ENCODE results near the gene ITGBL1. TPM values are rescaled to one million over a fixed set of nuclear protein-coding genes. Genes with fewer than 3 reads are reported as not detected.

ITGBL1 gene, protein sequence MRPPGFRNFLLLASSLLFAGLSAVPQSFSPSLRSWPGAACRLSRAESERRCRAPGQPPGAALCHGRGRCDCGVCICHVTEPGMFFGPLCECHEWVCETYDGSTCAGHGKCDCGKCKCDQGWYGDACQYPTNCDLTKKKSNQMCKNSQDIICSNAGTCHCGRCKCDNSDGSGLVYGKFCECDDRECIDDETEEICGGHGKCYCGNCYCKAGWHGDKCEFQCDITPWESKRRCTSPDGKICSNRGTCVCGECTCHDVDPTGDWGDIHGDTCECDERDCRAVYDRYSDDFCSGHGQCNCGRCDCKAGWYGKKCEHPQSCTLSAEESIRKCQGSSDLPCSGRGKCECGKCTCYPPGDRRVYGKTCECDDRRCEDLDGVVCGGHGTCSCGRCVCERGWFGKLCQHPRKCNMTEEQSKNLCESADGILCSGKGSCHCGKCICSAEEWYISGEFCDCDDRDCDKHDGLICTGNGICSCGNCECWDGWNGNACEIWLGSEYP
- 5.0 TPM for total RNA-seq

DNA sequence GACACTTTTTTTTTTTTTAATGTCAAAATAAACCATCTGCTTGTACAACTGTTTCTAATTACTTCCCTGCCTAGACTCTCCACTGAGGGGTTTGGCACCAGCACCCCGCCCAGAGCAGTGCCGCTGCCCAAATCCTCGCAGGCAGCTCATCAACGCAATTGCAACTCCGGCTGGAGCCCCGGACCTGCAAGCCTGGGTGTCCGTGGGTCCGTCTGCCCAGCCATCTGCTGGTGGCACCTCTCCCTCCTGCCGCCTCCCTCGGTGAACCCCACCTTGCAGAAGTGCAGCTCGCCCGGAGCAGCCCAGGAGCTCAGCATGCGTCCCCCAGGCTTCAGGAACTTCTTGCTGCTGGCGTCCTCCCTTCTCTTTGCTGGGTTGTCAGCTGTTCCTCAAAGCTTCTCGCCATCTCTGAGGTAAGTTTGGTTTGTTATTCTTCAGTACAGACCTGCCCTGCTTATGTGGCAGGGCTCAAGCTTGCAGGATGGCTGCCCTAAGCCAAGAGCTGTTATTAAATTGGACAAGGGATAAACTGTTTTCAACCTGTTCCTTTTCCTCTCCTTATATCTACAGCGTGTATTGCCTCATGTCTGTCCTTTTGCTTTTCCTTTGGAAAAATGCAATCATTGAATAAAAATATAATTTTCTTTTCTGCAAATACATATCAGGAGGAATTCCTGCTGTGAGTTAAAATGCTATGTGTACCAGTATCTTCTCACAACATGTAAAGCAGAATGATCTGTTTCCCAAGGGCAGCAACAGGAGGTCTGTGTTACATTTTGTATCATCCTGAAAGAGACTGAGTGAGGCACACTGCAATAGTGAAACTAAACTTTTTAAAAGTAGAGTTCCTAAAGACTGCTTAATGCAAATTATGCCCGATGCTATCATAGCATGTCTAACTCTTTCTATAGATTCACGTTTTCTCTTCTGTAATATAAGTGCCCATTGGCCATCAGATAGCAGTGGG is at the start of gene ITGBL1:
Gene ITGBL1 (plus strand): TSS at position 157 of the 967 bp plus-strand sequence. CDS start 159 bp downstream, at position 316.
- no peak for DNase-seq

DNA sequence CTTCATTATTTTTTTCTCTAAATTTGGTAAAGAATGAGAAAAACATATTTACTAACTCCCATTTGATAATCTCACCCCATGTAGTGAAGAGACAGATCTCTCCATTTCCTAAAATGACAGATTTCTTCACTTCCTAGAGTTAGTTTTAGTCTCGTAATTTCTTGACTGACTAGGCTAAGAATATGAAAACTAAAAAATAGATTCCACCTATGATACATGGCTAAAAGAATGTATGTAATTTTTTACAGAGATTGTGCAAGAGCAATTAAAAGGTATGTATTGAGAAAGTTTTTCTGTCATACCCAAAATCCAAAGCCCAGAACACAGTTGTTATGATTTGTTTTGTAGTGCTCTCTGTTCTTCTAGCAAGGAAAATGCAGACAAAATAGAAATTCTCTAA is 45.7 kb upstream of the ITGBL1 start:
- DNase-seq, result no peak

DNA sequence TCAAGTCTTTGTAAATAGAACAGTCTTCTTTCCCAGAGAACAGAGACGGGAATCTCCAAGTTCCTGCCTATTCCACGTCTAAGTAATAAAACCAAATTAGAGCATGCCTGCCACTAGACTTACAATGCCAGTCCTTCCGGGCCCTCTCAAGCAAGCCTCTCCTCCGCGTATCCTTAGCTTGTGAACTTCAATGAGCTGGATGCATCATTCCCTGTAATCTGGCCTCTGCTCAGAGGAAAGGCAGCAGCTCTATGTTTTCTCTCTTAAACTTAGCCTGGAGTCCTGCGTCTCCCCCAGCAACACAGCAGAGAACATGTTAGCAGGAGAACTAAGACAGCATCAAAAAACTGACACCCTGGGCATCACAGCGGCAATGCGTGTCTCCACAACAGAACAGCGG is 44.3 kb upstream of the ITGBL1 start:
- no peak for DNase-seq

DNA sequence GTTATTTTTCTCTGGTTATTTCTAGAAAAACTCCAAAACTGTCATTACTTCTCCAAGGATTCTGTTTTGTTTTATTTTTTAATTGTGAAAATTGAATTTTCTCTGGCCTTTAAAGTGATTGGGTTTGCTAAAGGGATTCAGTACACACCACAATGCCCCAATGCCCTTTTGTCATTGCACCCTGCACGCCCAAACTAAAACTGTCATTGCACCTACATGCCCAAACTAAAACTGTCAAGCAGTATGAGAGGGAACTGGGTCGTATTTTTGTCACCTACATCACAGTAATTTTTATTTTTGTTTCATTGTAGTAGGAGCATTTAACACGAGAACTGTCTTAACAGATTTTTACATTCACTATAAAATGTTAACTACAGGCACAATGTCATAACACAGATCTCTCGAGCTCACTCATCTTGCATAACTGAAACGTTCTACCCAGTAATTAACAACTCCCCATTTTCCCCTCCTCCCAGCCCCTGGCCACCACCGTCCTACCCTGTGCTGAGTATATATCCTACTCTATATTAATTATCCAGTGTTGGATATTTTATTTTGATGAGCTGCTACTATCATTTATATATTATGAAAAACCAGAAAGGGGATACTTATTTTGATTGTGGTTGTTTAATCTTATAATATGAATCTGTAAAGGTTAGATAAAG is 43.4 kb upstream of the ITGBL1 start:
- no peak for DNase-seq

DNA sequence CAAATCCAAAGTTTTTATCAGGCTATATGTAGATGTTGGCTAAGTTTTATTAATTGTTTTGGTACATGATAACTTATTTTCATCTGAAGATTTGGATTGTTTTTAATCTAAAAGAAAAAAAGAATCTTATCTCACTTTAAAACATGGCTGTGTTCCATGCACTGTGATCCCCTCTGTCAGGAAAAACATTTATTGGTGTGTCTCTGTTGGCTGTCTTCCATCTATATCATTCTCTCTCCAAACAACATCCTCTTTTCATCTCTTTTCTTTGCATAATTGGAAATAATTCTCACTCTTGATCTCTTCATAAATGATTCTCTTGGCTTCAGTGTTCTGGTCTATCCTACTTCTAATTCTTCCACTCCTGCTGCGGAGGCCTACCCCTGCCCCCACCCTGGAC is 40.4 kb upstream of the ITGBL1 start:
- no peak for DNase-seq

DNA sequence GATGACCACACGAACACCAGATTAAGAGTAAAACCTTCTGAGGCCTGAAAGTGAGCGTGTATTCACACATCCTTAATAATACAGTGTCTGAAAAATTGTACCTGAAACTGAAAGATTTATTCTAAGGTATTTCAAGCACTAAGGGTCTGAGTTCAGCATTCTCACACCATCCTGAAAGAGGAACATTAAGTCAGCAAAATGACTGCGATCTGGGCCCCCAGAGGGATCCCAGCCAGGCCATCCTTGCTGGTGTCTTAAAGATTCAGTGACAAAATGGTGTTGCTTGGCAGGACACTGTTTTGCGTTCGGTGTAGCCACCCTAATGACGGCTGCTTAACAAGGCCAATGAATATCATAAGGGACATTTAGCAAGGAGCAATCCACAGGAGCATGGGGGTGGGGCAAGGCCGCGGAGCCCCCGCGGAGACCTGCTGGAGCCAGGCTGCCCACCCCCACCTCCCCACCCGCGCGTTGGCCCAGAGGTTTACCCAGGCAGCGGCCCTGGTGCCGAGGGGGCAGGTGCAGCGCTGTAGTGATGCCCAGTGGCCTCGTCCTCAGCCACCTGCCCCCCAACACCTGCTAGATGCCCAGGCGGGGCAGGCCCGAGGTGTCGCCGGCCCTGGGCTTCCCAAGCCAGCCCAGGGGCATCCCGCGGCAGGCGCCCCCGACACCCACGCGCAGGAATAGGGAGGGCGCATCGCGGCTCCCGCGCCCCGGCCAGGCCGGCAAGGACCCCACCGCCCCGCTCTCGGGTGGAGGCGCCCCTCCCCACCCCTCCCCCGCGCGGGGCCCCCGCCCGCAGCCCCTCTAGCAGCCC is 36.9 kb upstream of the ITGBL1 start:
- no peak for DNase-seq

DNA sequence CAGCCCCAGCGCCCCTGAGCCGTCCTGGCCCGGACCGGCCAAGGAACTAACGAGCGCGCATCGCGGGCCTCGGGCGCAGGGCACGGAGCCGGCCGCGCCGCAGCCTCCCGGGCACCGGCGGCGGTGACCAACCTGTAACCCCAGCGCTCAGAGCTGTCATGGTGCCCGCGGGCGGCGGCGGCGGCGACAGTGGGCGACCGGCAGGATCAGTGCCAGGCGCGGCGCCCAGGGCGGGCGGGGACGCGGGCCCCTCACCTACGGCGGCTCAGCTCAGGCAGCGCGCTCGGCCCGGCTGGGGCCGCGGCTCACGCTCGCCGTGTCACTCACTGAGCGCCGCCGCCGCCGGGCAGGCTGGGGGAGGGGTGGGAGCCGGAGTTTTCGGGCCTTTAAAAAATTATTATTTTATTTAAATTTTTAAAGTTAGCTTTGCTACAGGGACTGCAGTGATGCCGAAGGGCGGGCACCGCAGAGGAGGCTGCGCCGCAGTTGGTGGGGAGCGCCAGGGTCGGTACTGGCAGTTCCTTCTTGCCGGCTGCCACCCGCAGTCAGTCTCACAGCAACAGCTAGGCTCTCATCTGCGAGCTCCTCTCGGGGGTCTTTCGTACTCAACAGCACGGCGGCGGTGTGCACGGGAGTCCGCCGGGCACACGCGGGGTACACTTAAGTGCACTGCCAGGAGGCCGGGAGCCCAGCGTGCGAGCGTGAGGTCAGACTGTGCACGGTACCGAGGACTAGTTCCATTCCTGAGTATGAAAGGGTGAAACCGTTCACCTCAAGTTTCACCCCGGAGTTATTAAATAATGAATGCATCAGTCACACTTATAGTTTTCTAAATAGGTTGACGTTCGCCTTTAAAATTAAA is 36.1 kb upstream of the ITGBL1 start, which contains the start of gene NALCN:
Gene NALCN (minus strand): TSS at position 328 of the 862 bp plus-strand sequence. CDS start 17,382 bp downstream, outside the sequence.
- DNase-seq, result no peak

DNA sequence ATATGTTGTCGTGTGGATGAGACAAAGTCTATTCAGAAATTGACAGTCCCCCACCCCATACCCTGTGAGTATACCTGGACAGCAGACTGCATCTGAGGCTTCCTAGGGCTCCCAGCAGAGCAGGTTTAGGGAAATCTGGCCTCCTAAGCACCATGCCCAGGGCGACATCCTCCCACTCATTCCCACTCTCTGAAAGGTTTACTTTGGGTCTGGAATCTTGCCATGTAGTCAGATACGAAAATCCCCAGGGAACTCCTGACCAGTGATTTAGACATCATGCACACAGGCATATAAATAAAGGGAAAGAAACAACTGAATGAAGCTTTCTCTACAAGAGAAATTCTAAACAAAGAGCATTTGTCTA is 35.5 kb upstream of the ITGBL1 start:
- no peak for DNase-seq

DNA sequence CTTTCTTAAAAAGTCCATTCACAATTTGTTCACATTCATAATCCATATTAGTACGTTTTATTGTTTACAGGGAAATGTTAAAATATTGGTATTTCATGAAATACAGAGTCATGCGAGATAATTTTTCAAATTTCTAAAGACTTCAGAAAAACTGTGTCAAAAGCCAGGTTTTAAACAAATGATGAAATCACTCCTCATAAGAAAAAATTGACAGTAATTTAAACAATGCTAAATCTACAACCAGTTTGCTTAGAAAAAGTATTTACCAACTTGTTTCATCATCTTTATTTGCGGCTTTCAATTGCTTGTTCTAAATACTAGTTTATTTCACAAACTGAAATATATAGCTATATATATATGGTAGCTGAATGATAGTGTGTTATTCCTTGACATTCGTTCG is 35.0 kb upstream of the ITGBL1 start:
- no peak for DNase-seq

DNA sequence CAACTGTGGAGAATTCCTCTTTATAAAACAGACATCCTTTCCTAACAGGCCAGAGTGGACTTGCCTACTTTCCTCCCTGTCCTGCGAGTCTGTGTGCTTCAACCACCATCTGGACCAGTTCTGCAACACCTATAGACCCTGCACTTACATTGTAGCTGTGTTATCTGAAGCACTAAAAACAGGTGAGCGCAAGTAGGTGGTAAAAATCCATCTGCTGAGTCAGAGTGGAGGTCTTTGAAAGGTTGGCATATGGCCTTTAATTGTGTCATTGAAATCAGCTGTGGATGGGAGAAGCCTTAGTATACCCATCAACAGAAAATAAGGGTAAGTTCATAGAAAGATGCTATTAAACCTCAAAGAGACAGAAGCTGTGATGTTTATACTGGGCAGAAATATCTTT is 28.6 kb upstream of the ITGBL1 start:
- DNase-seq, result no peak

DNA sequence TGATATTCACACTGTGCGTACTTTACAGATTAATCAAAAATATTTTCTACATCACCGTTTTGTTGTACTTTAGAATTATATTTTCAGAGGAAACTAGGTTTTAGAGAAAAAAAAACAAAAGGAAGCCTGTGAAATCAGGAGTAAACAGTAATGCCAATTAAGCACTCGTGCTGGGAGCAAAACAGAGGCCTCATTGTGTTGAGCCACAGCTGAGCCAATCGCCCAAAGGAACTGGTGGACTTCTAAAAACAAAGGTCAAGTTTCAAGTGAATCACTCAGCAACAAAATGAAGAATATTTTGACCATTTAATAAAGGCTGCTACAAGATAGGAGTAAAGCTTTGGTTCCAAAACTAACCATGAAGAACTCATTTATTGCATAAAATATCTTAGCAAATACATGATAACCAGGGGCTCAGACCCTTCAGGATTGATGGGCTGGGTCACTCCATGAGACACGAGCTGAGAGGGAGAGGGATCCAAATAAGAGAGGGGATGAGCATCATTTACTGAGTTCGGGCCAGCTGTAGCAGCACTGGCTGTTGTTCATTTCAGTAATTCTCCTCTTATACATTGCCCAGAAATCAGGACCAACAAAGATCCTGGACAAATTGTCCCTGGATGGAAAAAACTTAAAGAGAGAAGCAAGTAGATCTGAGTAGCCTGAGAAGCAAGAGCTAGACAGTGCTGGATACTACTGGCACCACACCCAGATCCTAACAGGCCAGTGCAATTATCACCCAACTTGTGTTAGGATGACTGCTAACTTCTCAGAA is 27.9 kb upstream of the ITGBL1 start:
- DNase-seq, result no peak

DNA sequence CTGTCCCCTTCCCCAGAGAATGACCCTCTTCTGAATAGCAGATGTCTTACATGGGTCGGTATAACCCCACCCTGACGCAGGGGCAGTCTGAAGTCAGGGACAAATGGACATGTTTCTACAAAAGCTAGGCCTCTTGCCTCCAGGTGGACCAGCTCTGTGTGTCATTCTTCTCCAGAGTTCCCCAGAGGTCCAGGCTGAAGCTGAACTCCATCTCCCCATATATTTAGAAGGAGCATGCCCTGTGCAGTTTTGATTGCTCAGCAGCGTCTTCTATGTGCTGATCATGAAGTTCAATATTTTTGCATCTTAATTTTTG is 27.4 kb upstream of the ITGBL1 start:
- DNase-seq, result no peak

DNA sequence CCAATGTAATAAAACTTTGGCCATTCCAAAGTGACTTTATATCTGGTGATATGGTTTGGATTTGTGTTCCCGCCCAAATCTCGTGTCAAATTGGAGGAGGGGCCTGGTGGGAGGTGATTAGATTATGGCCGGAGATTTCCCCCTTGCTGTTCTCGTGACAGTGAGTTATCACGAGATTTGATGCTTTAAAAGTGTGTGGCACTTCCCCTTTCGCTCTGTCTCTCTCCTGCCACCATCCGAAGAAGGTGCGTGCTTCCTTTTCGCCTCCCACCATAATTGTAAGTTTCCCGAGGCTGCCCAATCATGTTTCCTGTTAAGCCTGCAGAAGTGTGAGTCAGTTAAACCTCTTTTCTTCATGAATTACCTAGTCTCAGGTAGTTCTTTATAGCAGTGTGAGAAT is 26.9 kb upstream of the ITGBL1 start:
- DNase-seq, result no peak

DNA sequence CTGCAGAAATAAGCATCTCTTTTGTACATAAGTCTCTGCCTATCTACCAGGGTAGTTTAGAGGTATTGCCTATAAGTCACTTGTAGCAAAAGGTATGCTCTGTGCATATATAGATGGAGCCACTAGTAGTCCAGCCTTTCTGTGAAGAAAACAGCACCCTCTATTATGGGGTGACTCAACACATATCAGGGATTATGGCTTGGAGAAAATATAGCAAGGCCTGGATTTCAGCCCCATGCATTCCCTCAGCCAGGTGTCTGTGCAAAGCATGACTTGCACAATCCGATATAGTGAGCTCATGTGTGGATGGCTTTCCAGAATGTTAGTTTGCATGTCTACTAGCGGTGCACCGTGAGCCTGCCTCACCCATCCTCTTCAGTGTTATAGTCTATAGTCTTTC is 22.7 kb upstream of the ITGBL1 start:
- DNase-seq, result no peak

DNA sequence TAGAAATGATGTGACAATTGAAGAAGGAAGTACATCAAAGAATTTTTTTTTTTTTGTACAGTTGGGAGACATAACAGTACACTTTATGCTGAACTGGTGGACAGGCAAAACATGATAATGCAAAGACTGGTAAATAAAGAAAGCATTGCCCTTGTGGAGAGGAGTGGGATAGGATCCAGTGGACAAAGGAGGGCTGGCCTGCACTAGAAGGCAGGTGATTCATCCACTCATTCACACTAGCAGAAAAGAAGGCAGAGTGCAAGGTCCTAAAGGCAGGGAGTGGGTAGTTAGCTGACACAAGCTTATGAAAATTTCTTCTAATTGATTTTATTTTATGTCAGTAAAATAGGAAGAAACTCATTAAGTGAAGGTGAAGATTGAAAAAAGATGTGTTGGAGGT is 18.6 kb upstream of the ITGBL1 start:
- no peak for DNase-seq

DNA sequence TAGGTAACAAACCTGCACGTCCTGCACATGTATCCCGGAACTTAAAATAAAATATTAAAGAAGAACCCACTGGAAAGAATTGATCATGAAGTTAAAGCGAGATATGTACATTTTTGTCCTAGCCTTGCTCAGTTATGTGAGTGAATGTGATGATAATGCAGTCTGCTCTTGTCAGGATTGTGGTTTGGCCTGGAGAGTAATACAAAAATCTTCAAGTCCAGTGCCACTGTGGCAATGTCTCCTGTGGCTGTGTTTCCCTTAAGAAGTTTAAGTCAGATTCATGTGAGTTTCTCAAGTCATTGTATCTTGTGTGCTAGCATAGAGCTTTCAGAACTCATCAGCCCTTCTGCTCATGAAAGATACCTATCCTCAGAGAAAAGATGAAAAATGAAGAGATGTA is 18.0 kb upstream of the ITGBL1 start:
- DNase-seq, result no peak

DNA sequence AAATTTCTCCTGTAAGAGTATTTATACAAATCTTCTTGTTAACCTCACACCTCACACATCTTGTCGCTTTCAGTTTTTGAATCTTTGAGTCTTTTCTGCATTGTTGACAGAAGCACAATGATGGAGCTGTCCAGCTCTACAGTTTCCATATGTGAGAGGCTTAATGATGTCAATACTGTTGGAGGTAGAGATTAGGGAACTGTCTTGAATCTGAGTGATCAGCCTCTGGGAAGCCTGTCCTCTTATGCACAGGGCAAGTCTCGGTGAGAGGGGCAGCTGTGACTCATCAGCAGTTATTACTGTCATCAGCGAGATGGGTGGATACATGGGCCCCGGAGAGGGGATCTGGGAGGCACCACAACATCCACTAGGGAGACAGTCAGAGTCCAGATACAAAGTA is 4.6 kb upstream of the ITGBL1 start:
- no peak for DNase-seq

DNA sequence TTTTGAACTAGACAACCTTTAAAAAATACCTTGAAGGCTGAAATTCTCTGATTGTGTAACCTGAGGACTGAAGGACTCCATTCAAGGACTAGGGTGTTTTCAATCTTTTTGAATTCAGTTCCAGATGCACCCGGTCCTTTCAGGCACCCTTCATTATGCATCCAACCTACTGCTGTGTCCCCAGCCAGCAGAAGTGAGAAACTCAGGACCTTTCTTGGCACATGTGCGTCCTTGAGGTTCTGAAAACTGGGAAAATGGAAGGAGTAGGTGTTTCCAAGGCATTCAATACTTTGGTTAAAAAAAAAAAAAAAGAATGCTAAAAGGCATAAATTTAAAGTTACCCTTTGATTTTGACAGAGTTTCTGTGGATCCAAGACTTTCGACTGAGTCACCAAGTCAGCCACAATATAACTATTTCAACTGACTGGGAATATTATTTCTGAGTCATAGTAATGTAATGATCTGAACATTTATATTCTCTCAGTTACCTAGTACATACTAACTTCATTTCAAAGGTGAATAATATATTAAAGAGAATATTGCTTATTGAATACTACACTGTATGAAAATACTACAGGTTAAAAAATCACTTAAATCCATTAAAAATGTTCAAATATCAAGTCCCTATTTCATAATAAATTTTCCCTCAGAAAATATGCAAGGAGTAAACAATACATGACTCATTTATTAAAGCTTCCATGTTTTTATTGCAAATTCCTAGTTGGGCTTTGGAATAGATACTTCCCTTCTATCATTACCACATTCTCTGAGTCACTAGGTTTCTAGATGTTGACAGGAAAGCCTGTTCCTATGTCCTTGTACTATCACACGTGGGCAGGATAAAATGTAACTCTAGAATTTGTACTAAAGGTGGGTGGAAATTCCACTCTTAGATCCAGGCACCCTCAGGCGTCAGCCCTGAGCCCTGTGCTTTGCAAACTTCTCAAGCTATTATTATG is 2.4 kb upstream of the ITGBL1 start:
- no peak for DNase-seq

DNA sequence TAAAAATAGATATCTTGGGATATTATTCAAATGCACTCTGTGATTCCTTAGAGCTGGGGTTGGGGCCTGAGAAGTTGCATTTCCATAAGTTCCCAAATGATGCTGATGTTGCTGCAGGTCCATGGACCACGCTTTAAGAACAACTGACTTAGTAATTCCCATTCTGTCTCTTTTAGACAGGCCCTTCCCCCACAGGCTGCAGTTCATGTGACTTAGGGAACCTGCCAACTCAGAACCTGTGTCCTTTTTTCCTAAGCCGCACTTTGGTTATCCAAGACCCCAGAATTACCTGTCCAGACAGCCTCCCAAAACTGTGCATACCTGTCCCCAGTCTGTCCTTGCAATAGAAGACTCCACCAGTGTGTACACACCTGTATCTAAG is 1.7 kb upstream of the ITGBL1 start:
- DNase-seq, result no peak
